GM23338 (cell line): Measurements from ENCODE around the gene RASGRP1. TPM values are rescaled to one million over a fixed set of nuclear protein-coding genes. Genes with fewer than 3 reads are reported as not detected.

ENCODE experiments used
- ATAC-seq: fragments of 200-7000 bp; cut with Tn5 transposase; 3 replicates; pipeline ENCODE4 v1.9.1; 2020
- DNase-seq: peaks from one replicate; pipeline ENCODE4 v3.0.0-alpha.2; 2015; ENCODE audit warnings: low spot score
- H2AFZ ChIP-seq: fragments of 200-600 bp; sonication (generic); 2 replicates; pipeline ENCODE4 v1.8.0; 2016; ENCODE audit warnings: antibody characterized with exemption, mild to moderate bottlenecking, moderate library complexity
- H3F3A ChIP-seq: fragments of 200-600 bp; sonication (generic); replicated peaks from 2 replicates; pipeline ENCODE4 v1.8.0; 2017; ENCODE audit warnings: antibody characterized with exemption, mixed run types, low read depth
- H3K27ac ChIP-seq: fragments of 200-600 bp; sonication (generic); 2 replicates; pipeline ENCODE4 v1.6.1; 2016; ENCODE audit warnings: low read depth
- H3K27me3 ChIP-seq: fragments of 200-600 bp; sonication (generic); 2 replicates; pipeline ENCODE4 v1.8.0; 2016; ENCODE audit warnings: mild to moderate bottlenecking, mixed run types, moderate library complexity; ENCODE audit not compliant: insufficient read depth
- H3K36me3 ChIP-seq: fragments of 200-600 bp; sonication (generic); 2 replicates; pipeline ENCODE4 v1.8.0; 2016; ENCODE audit warnings: mild to moderate bottlenecking; ENCODE audit not compliant: insufficient read depth
- H3K4me1 ChIP-seq: fragments of 200-600 bp; sonication (generic); 2 replicates; pipeline ENCODE4 v1.8.0; 2016; ENCODE audit warnings: mild to moderate bottlenecking, moderate library complexity; ENCODE audit not compliant: insufficient read depth
- H3K4me2 ChIP-seq: fragments of 200-600 bp; sonication (generic); 2 replicates; pipeline ENCODE4 v1.7.1; 2017; ENCODE audit warnings: mixed run types
- H3K4me3 ChIP-seq: fragments of 200-600 bp; sonication (generic); 2 replicates; pipeline ENCODE4 v1.6.1; 2016; ENCODE audit warnings: mixed run types
- H3K79me2 ChIP-seq: fragments of 200-600 bp; sonication (generic); replicated peaks from 2 replicates; pipeline ENCODE4 v1.8.0; 2017; ENCODE audit warnings: mild to moderate bottlenecking; ENCODE audit not compliant: insufficient read depth
- H3K9me2 ChIP-seq: fragments of 200-600 bp; sonication (generic); 2 replicates; pipeline ENCODE4 v1.8.0; 2017; ENCODE audit not compliant: insufficient read depth
- H4K20me1 ChIP-seq: fragments of 200-600 bp; sonication (generic); replicated peaks from 2 replicates; pipeline ENCODE4 v1.8.0; 2017; ENCODE audit warnings: mild to moderate bottlenecking; ENCODE audit not compliant: insufficient read depth
- H3K27ac Mint-ChIP-seq: 2 replicates; pipeline ENCODE4 v1.8.0; 2020; ENCODE audit warnings: inconsistent platforms, mild to moderate bottlenecking, moderate library complexity, mixed read lengths
- H3K27me3 Mint-ChIP-seq: 3 replicates; pipeline ENCODE4 v1.8.0; 2022; ENCODE audit warnings: low read depth, mild to moderate bottlenecking, moderate library complexity, mixed read lengths, inconsistent platforms; ENCODE audit not compliant: insufficient read depth, poor library complexity
- H3K36me3 Mint-ChIP-seq: 3 replicates; pipeline ENCODE4 v1.8.0; 2021; ENCODE audit warnings: low read depth, mild to moderate bottlenecking, inconsistent platforms, moderate library complexity, mixed read lengths
- H3K4me1 Mint-ChIP-seq: 3 replicates; pipeline ENCODE4 v1.8.0; 2020; ENCODE audit warnings: mild to moderate bottlenecking, inconsistent platforms, mixed read lengths
- H3K4me3 Mint-ChIP-seq: 3 replicates; pipeline ENCODE4 v1.8.0; 2021; ENCODE audit warnings: moderate library complexity, mild to moderate bottlenecking, inconsistent platforms, mixed read lengths
- H3K9me3 Mint-ChIP-seq: 3 replicates; pipeline ENCODE4 v1.8.0; 2020; ENCODE audit warnings: moderate library complexity, mild to moderate bottlenecking, inconsistent platforms, mixed read lengths
- CREB1 ChIP-seq: fragments of 250-450 bp; sonication (Bioruptor Pico); IDR thresholded peaks from 2 replicates; pipeline ENCODE4 v1.5.0; 2020; ENCODE audit warnings: low read depth, mild to moderate bottlenecking, moderate library complexity
- EZH2phosphoT487 ChIP-seq: fragments of 200-600 bp; sonication (generic); IDR thresholded peaks from one replicate; pipeline ENCODE4 v1.8.1; 2018; ENCODE audit warnings: antibody characterized with exemption; ENCODE audit not compliant: unreplicated experiment
- JUNB ChIP-seq: IDR thresholded peaks from one replicate; pipeline ENCODE4 v1.6.1; 2016; ENCODE audit warnings: antibody characterized with exemption; ENCODE audit not compliant: unreplicated experiment
- POLR2AphosphoS5 ChIP-seq: IDR thresholded peaks from 2 replicates; pipeline ENCODE4 v1.6.1; 2016; ENCODE audit warnings: antibody characterized with exemption, low read depth
- REST ChIP-seq: IDR thresholded peaks from one replicate; pipeline ENCODE4 v1.6.1; 2018; ENCODE audit warnings: antibody characterized with exemption; ENCODE audit not compliant: unreplicated experiment
- STAT1 ChIP-seq: IDR thresholded peaks from one replicate; pipeline ENCODE4 v1.6.1; 2016; ENCODE audit warnings: antibody characterized with exemption; ENCODE audit not compliant: unreplicated experiment
- ZNF114 ChIP-seq: fragments of 250-450 bp; sonication (Bioruptor Pico); IDR thresholded peaks from 2 replicates; pipeline ENCODE4 v1.5.0; 2020; ENCODE audit warnings: mild to moderate bottlenecking, moderate library complexity
- ZNF331 ChIP-seq: fragments of 250-450 bp; sonication (Bioruptor Pico); IDR thresholded peaks from 2 replicates; pipeline ENCODE4 v1.5.0; 2020; ENCODE audit warnings: low read depth, mild to moderate bottlenecking, moderate library complexity
- ZNF462 ChIP-seq: fragments of 250-450 bp; sonication (Bioruptor Pico); IDR thresholded peaks from 2 replicates; pipeline ENCODE4 v1.5.0; 2020; ENCODE audit warnings: mild to moderate bottlenecking, moderate library complexity
- polyA plus RNA-seq: library from polyadenylated mRNA; unstranded; fragments of >200 nt; fragmentation: Nextera tagmentation; extraction: Ambion mirVana; gene quantifications from 2 replicates; pipeline ENCODE4 v1.2.1, GENCODE V29; 2016
- total RNA-seq: library from RNA; depleted of rRNA; stranded (reverse); fragments of >200 nt; shearing (Covaris generic); gene quantifications from 2 replicates; pipeline ENCODE4 v1.2.3, GENCODE V29; 2014

RASGRP1 gene
- total and polyA plus RNA-seq, 2 experiments from 2014 or later: 1.1 to 1.2 TPM

GRCh38 chr15:38526158-38526557 lies 38.5 kb downstream of the RASGRP1 start:
- peaks cover 2% of the 10 kb centered on the region for H3K27me3 Mint-ChIP-seq
- Histone ChIP-seq H3K4me2 (no peak overlapping the region), H3K27ac (no peak overlapping the region), H3K9me2 (peaks cover 13% of the 10 kb centered on the region), H3F3A (no peaks in the 10 kb centered on the region), H3K27me3 (no peaks in the 10 kb centered on the region), H4K20me1 (no peaks in the 10 kb centered on the region), H3K36me3 (no peaks in the 10 kb centered on the region), H3K79me2 (no peaks in the 10 kb centered on the region), H3K4me1 (no peaks in the 10 kb centered on the region), H2AFZ (no peak overlapping the region), H3K4me3 (no peak overlapping the region)
- no peaks in the 10 kb centered on the region for H3K36me3 Mint-ChIP-seq
- DNase-seq (no peak), ATAC-seq (no peak)
- H3K27ac Mint-ChIP-seq: no peak overlapping the region
- no peaks in the 10 kb centered on the region for H3K9me3 Mint-ChIP-seq
- H3K4me1 Mint-ChIP-seq: peaks cover 10% of the 10 kb centered on the region; the same call in 2 of the 3 replicates
- TF ChIP-seq REST (no peak), EZH2phosphoT487 (no peak), ZNF462 (CRISPR knock-in tag) (no peak), POLR2AphosphoS5 (no peak), CREB1 (no peak), STAT1 (no peak), ZNF331 (no peak), JUNB (no peak), ZNF114 (CRISPR knock-in tag) (no peak)
- no peak overlapping the region for H3K4me3 Mint-ChIP-seq
